HCT116 (cell line): ENCODE data around the gene LRFN2. TPM values are rescaled to one million over a fixed set of nuclear protein-coding genes. Genes with fewer than 3 reads are reported as not detected.

ENCODE experiments used
- ATAC-seq: fragments of 200-7000 bp; cut with Tn5 transposase; 2 replicates; pipeline ENCODE4 v1.9.1; 2020; ENCODE audit warnings: mild to moderate bottlenecking, moderate library complexity
- BruUV-seq: library from RNA; stranded (reverse); fragments of 400-500 nt; replicated peaks from 2 replicates; lab custom pipeline; 2021; lab: Mats Ljungman, UMichigan
- CTCF ChIA-PET: fragments of 300-600 bp; sonication (Branson Sonifier 250); formaldehyde crosslinking; loops from one replicate; lab custom pipeline; 2021; ENCODE audit warnings: antibody characterized with exemption; lab: Charles Lee
- POLR2A ChIA-PET: fragments of 300-600, 350-600 bp; sonication (Branson Sonifier 250); formaldehyde crosslinking; loops from one replicate; lab custom pipeline; 2021; ENCODE audit warnings: antibody characterized with exemption; lab: Charles Lee
- RAD21 ChIA-PET, 2 experiments: fragments of 300-600 bp; sonication (Branson Sonifier 250); formaldehyde crosslinking; loops; one replicate each; lab custom pipeline; 2023; ENCODE audit warnings: low total read pairs in 2 of 2; ENCODE audit not compliant: uncharacterized antibody in 2 of 2, unreplicated experiment in 2 of 2, low non-redundant PET in 1 of 2; lab: Charles Lee
- DNase-seq: peaks from one replicate; pipeline ENCODE4 v3.0.0-alpha.2; 2010; ENCODE audit warnings: low read depth, low spot score
- H2AFZ ChIP-seq: fragments of 200-600 bp; shearing (Covaris generic), sonication (generic); 2 replicates; pipeline ENCODE4 v1.6.1; 2017; ENCODE audit warnings: low read depth, mixed run types, mixed read lengths, antibody characterized with exemption, low read length; ENCODE audit not compliant: poor library complexity, severe bottlenecking
- H3K27ac ChIP-seq: 2 replicates; pipeline ENCODE4 v1.5.1; 2012; ENCODE audit warnings: low read depth, low read length
- H3K27me3 ChIP-seq: fragments of 200-600 bp; sonication (generic); 2 replicates; pipeline ENCODE4 v1.6.1; 2016; ENCODE audit warnings: mixed run types, low read length, mixed read lengths; ENCODE audit not compliant: insufficient read depth
- H3K36me3 ChIP-seq, 2 experiments: fragments of 200-500 bp in 1 of 2; fragments of 200-600 bp in 1 of 2; sonication (Bioruptor generic) in 1 of 2; sonication (generic) in 1 of 2; 2 replicates each; pipeline versions ENCODE4 v1.5.1 to v1.6.1; 2014 to 2016; ENCODE audit warnings: low read length in 2 of 2, inconsistent platforms in 1 of 2, mixed read lengths in 1 of 2, mixed run types in 1 of 2; ENCODE audit not compliant: insufficient read depth in 2 of 2, control insufficient read depth in 1 of 2
- H3K4me1 ChIP-seq, 2 experiments: fragments of 200-600 bp in 1 of 2; sonication (generic) in 1 of 2; 2 replicates each; pipeline versions ENCODE4 v1.5.1 to v1.6.1; 2012 to 2017; ENCODE audit warnings: low read length in 2 of 2, inconsistent platforms in 1 of 2, mild to moderate bottlenecking in 1 of 2, mixed read lengths in 1 of 2, mixed run types in 1 of 2, moderate library complexity in 1 of 2; ENCODE audit not compliant: insufficient read depth in 2 of 2, control insufficient read depth in 1 of 2
- H3K4me2 ChIP-seq: fragments of 200-600 bp; sonication (generic); 2 replicates; pipeline ENCODE4 v1.6.1; 2017; ENCODE audit warnings: mixed run types, low read length, mixed read lengths
- H3K4me3 ChIP-seq, 2 experiments: fragments of 200-600 bp in 1 of 2; sonication (generic) in 1 of 2; replicated peaks in 1 of 2; 2 replicates each; pipeline ENCODE4 v1.5.1; 2011 to 2016; ENCODE audit warnings: low read length in 2 of 2, control low read depth in 1 of 2, low read depth in 1 of 2, mild to moderate bottlenecking in 1 of 2, mixed read lengths in 1 of 2, mixed run types in 1 of 2
- H3K79me2 ChIP-seq: fragments of 200-600 bp; sonication (generic); 2 replicates; pipeline ENCODE4 v1.6.1; 2017; ENCODE audit warnings: mild to moderate bottlenecking, mixed run types, low read length, moderate library complexity, mixed read lengths; ENCODE audit not compliant: insufficient read depth
- H3K9ac ChIP-seq: fragments of 200-600 bp; sonication (generic); 2 replicates; pipeline ENCODE4 v1.6.1; 2016; ENCODE audit warnings: low read length, mixed read lengths
- H3K9me2 ChIP-seq: fragments of 200-600 bp; sonication (generic), shearing (Covaris generic); 2 replicates; pipeline ENCODE4 v1.6.1; 2017; ENCODE audit warnings: mixed run types, mild to moderate bottlenecking, moderate library complexity; ENCODE audit not compliant: insufficient read depth
- H3K9me3 ChIP-seq, 2 experiments: fragments of 200-500 bp in 1 of 2; fragments of 200-600 bp in 1 of 2; sonication (Bioruptor generic) in 1 of 2; sonication (generic) in 1 of 2; 2 replicates each; pipeline ENCODE4 v1.6.1; 2014 to 2017; ENCODE audit warnings: low read length in 2 of 2, mixed read lengths in 2 of 2, inconsistent platforms in 1 of 2, low read depth in 1 of 2, mild to moderate bottlenecking in 1 of 2, mixed run types in 1 of 2, moderate library complexity in 1 of 2; ENCODE audit not compliant: control insufficient read depth in 1 of 2, insufficient read depth in 1 of 2
- H4K20me1 ChIP-seq: fragments of 200-600 bp; sonication (generic), shearing (Covaris generic); 2 replicates; pipeline ENCODE4 v1.6.1; 2017; ENCODE audit warnings: mixed run types, mild to moderate bottlenecking, moderate library complexity; ENCODE audit not compliant: insufficient read depth
- ATF3 ChIP-seq: IDR thresholded peaks from 2 replicates; pipeline ENCODE4 v1.6.1; 2012
- POLR2AphosphoS5 ChIP-seq: IDR thresholded peaks from 2 replicates; pipeline ENCODE4 v1.6.1; 2011; ENCODE audit warnings: mild to moderate bottlenecking, low read depth, low read length, moderate library complexity
- ZBTB33 ChIP-seq: IDR thresholded peaks from 2 replicates; pipeline ENCODE4 v1.6.1; 2011; ENCODE audit warnings: mild to moderate bottlenecking, low read length, moderate library complexity; ENCODE audit not compliant: insufficient replicate concordance; ENCODE audit errors: extremely low read depth
- intact Hi-C: fragments of 100-400 bp; cut with micrococcal nuclease; formaldehyde crosslinking; loops from 2 replicates; pipeline ENCODE4 v1.10.0; 2022
- total RNA-seq: library from RNA; stranded (reverse); gene quantifications from one replicate; pipeline ENCODE4 v1.2.1, GENCODE V29; 2021; ENCODE audit not compliant: unreplicated experiment

LRFN2 gene
- total RNA-seq, 1 experiment from 2014 or later, result not detected

DNA sequence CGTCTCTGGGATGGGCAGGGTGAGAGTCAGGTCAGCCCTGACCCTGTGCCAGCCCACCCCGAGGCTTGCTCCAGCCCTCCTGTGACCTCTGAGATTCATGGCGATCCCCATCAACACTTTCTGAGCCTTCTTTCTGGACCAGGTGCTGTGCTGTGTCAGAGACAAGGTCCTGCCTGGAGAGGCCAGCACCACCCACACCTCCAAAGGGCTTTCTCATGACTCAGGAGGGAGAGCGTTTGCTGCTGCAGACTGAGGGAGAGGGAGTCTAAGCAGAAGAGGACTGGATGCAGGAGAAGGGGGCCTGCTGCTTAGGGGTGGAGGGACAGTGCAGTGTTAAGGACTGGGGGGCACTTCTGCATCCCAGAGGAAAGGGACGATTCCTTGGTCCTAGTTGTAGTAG lies 193.5 kb downstream of the LRFN2 start:
- no peak overlapping the region for H2AFZ ChIP-seq
- no peak for DNase-seq
- H3K27ac ChIP-seq, result no peak overlapping the region
- H3K9ac ChIP-seq, result no peak overlapping the region
- no peak overlapping the region for H3K4me2 ChIP-seq
- ChIA-PET CTCF (no interaction called here), RAD21 (no interaction called here), POLR2A (no interaction called here)
- peaks cover 30% of the 10 kb centered on the region for H3K27me3 ChIP-seq
- no TSS peak for BruUV-seq
- H3K36me3 ChIP-seq, result no peaks in the 10 kb centered on the region
- no peaks in the 10 kb centered on the region for H3K4me1 ChIP-seq
- TF ChIP-seq ATF3 (no peak), ZBTB33 (no peak)
- no peak overlapping the region for H3K4me3 ChIP-seq
- no peaks in the 10 kb centered on the region for H3K79me2 ChIP-seq
- no peaks in the 10 kb centered on the region for H4K20me1 ChIP-seq
- 0 out of 2 replicates have a peak, but pooled peaks have one; percentile 30 for ATAC-seq
- no peaks in the 10 kb centered on the region for H3K9me2 ChIP-seq
- intact Hi-C loops, result no loop called here
- no peaks in the 10 kb centered on the region for H3K9me3 ChIP-seq

DNA sequence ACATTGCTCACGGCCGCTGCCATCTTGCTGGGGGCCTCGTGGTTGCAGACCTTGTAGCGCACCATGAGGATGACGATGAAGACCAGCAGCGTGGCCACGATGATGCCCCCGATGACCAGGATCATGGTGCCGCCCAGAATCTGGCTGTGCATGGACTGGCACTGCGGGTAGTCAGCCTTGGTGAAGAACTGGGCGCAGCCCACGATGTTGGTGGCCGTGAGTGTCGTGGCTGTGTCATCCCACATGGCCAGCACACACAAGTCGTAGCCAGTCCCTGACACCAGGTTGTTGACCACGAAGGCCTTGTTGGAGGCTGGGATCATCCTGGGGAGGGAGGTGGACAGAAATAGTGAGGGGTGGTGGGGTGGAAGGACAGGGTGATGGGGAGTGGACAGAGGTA lies 194.6 kb downstream of the LRFN2 start:
- peaks cover 38% of the 10 kb centered on the region for H3K27me3 ChIP-seq
- no peak overlapping the region for H2AFZ ChIP-seq
- ATAC-seq, result no peak

More for the DNA sequence above, 194.6 kb downstream of the LRFN2 start:
- Histone ChIP-seq H3K9ac (no peak overlapping the region), H3K9me2 (no peaks in the 10 kb centered on the region), H3K4me2 (no peak overlapping the region)
- CTCF ChIA-PET, result no interaction called here
- POLR2A ChIA-PET, result no interaction called here
- intact Hi-C loops, result no loop called here
- no peak for DNase-seq
- no peak for TF ChIP-seq POLR2AphosphoS5
- TF ChIP-seq, all 23 proteins: peak for 0
- Histone ChIP-seq H3K4me1 (no peaks in the 10 kb centered on the region), H3K79me2 (no peaks in the 10 kb centered on the region), H3K9me3 (no peaks in the 10 kb centered on the region), H3K27ac (no peak overlapping the region), H3K4me3 (no peak overlapping the region), H4K20me1 (no peaks in the 10 kb centered on the region), H3K36me3 (no peaks in the 10 kb centered on the region)
- RAD21 ChIA-PET, result no interaction called here
- BruUV-seq, result no TSS peak
